Activated naive CD8-positive, alpha-beta T cell treated with anti-CD3 and anti-CD28 coated beads for 36 hours (primary cell): ENCODE results near the gene CNOT6. TPM values are rescaled to one million over a fixed set of nuclear protein-coding genes. Genes with fewer than 3 reads are reported as not detected.

Experiments
- total RNA-seq, 2 experiments: library from RNA; stranded (reverse); gene quantifications; one replicate each; pipeline ENCODE4 v1.2.3, GENCODE V29; 2021

The CNOT6 gene
- total RNA-seq, 2 experiments from 2014 or later, result 35.4 to 37.5 TPM

Other genes with a start within 250 kb of the CNOT6 start
- gene MAPK9, start 202.3 kb upstream of the CNOT6 start, total RNA-seq, result 10 to 100 TPM; 39.5 to 39.7 TPM
- gene GFPT2, start 141.0 kb upstream of the CNOT6 start, total RNA-seq, result under 1 TPM; 0.10 to 0.18 TPM
- gene SCGB3A1, start 97.1 kb downstream of the CNOT6 start, total RNA-seq, result 1 to 10 TPM; 1.1 to 1.7 TPM
- 1 to 10 TPM; 5.2 to 6.0 TPM for gene FLT4, start 155.2 kb downstream of the CNOT6 start, total RNA-seq
- not detected for gene OR2Y1, start 245.7 kb downstream of the CNOT6 start, total RNA-seq